ENCODE results near the gene CACNA2D3.
"Not testable (repeated sequence)": the region's sequence is repeated elsewhere in the genome, so short reads cannot be mapped to it uniquely, and the experiment has no call there.

CACNA2D3 gene

DNA sequence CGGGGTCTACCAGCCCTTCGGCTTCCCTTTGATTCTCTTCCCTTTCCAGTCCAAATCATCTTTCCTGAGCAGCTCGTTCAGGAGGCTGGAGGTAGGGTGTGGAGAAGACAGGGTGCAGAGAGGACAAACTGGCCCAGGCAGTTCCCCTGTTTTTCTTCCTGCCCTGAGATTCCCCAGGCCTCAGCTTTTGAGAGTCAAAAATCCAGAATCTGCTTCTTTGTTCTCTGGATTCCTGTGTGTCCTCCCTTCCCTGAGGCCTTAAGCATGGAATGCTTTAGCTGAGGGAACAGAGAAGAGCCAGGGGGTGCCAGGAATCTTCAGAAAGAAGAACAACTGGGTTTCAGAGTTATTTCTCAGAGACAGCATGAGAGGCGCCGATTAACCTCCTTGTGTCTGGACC is 832.2 kb downstream of the CACNA2D3 start:
- DNase-seq, result no peak

DNA sequence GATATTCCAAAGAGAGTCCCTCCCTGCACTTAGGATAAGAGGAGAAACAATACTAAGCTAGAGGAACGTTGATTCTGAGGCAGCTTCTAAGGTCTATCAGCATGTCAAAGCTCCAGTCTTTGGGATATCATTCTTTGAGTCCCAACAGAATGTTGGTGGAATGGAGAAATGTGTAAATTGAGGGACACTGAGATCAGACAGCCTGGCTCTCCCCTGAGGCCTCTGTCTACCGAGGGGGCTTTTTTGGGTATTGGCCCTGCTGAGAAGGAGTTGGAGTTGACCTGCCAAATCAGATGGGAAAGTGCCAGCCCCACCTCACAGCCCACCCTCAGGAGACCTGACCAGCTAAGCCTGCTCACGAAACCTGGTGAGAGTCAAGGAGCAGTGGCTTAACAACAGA is 833.1 kb downstream of the CACNA2D3 start:
- no peak for DNase-seq

DNA sequence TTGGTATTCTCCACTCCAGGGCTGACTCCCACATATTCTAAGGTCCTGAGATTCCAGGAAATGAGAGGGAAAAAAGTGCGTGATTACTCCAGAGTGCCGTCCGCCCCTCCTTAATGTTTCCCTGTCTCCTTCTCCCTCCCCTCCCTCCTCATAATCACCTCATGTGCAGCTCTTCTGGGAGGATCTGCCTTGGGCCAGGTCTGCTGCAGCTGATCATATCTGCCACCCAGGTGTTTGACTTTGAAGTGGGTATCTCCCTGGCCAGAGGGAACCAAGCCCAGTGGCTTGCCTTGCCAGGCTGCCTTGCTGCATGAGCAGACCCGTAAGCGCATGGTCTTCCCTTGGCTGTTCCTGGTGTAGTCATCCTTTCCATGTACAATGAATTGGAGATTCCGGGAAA is 833.6 kb downstream of the CACNA2D3 start:
- no peak for DNase-seq

DNA sequence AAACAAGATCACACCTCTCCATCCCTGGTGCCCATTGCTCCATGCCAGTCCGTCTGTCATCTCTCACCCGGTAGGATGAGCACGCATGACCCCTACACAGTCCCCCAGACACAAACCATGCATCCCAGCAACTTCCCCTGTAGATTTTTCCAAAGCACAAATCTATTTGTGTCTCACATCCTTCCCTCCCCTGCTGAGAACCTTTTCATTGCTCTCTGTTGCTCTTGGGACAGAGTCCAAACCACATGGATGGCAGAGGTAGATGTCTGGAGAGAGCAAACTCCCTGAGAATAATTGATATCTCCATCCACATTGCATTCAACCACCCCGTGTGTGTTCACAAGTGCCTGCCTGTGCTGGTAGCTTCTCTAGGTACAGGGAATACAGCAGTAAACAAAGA is 835.4 kb downstream of the CACNA2D3 start:
- DNase-seq, result no peak

DNA sequence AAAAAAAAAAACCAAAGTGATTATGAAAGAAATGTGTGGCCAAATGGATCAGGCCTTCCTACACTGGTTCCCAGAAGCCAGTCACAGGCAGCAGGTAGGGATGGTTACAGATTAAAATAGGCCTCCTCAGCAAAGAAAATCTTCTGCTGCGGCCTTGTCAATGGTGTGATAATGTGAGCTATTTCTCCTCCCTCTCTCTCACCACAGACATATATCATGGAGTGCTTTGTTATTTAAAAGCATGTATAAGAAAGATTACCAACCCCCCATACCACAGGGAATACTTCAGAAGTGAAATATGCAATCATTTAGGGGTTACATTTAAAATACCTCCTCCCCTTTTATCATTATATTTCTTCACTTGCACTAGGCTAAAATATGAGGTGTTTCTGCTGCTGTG is 837.7 kb downstream of the CACNA2D3 start:
- no peak for DNase-seq

DNA sequence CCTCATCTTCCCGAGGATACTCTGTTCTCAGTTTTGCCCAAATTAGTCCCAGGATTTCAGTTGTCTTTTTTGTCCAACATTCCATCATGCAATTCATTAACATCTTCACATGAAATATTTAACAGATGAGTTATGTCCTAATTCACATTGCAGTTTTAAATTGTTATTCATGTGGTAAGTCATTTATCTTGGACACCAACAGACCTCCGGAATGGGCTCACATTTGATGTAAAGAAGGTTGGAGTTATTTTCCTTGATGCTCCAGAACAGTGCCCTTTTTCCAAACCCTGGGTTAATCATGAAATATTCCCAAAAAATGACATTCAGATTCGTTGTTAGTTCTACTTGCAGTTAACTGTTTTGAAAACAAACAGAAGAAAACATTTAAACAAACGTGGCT is 838.3 kb downstream of the CACNA2D3 start:
- no peak for DNase-seq

DNA sequence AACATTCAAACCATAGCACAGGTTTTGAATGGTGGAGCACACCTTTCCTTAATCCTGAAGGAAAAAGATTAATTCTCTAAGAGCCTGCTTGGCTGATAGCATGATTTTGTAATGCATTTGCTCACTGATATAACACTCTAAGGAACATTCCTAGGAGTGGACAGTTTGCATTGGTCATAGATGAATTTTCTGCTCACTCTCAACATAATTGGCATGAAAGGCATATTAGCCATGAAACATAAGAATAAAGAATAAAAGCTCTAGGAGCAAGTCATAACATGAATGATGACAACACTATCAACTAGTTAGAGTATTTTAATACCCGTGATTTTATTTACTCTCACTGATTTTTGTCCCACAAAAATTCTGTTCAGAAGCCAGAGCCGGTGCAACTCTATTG is 839.8 kb downstream of the CACNA2D3 start:
- DNase-seq, result no peak

DNA sequence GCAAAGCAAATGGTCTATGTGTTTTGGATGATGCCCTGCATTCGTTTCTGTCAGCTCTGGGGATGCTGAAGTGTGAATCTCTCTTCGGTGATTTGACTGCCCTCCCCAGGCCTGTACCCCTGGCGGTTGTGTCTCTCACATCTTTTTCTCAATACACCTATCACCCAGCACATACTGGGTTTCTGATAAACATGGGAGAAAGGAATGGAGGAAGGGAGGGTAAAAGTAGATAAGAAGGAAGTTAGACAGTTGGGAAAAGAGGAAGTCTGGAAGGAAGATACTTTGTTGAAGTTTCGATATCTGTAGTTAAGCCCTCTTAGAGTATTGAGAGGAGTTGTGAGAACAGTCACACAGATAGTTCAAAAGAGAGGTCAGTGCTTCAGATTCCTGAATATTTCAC is 841.3 kb downstream of the CACNA2D3 start:
- DNase-seq, result no peak

DNA sequence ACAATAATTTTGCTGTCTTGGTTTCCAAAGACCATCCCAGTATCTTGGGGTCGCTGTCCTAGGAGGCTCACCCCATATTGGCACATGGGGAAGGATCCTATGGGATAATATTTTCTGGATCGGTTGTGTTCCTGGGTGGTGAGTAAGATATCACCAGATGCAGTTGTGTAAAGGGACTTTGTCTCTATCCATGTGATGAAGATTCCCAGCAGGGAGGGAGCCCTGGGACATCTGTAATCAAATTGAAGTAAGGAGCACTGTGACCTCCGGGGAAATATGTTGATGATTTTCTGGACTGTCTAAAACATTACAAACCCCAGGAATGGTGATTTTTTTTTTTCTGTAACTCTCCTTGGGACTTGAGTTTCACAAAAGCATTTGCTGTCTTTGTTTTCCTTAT is 841.7 kb downstream of the CACNA2D3 start:
- no peak for DNase-seq

DNA sequence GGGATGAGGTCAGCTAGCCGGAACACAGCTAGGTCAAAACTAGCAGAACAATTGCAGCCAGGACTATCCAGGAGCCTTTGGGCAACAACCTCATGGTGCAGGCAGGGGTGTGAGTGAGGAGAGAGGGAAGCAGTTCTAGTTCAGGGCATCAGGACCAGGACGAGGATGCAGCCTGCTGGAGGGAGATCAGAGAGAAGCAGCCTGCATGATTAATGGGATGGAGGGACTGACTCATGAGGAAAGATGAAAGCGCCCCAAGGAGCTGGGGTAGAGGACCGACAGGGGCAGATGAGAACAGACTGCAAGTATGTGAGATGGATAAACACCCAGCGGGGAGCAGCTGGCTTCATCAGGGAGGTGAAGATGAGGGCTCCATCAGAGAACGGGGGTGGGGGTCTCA is 843.4 kb downstream of the CACNA2D3 start:
- no peak for DNase-seq

DNA sequence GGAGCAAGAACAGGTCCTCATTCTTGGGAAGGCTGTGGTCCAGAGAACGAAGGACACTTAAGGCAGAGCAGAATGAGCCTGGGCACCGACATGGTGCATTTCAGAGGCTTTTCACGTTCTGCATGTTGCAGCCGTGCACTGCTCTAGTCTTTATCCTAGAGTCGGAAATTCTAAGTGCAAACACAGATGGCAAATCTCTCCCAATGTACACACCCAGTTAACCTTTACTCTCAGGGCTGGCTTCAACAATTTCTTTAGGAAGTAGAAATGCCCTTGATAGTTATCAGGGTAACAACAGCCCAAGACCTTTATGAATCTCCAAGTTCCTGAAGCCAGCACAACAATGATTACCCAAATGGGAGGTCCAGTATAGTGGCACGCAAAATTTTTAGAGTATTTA is 844.6 kb downstream of the CACNA2D3 start:
- DNase-seq, result no peak

DNA sequence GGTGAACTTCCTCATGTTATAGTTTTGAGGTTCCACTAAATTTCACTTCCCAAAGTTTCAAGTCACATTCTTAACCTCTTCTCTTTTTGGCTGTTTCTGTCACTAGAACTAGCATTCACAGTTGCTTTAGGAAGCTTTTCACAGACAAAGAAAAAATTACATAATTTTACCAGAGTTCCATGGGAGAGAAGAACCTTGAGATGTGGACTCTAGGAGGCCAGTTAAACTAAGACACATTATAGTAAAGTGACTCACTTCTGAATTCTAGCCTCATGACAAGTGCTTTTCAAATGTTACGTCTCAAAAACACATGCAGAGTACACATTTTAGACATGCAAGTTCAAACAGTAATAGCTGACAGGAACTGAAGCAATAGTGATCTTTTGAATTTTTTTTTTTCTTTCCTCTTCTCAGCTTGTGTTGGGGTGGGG is 845.4 kb downstream of the CACNA2D3 start:
- no peak for DNase-seq

DNA sequence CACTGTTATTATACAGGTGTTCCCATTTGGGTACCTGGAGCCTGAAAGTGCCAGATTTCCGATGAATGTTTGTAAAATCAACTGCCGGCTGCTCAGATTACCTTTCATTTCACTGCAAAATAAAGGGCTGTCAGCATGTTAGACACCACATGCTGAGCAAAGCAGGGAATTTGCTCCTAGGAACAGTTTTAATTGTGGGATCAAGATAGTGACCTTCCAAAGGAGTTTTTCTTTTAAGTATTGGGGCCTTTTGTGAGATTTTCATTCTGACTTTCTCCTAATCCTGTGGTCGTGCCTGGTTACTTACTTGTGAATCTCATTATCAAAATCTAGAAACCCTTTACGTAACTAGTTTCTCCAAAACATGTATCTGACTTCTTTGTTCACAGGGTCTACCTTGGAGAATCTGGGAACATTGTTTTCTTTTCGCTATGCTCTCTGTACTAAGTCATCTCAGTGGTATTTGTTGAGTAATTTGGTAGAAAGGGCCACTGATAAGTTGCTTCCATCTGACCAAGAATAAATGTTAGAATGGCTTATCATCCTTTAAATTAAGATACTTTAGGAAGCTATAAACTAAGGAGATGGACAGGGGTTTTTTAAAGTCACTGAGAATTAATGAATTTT is 846.3 kb downstream of the CACNA2D3 start:
- DNase-seq, result no peak

DNA sequence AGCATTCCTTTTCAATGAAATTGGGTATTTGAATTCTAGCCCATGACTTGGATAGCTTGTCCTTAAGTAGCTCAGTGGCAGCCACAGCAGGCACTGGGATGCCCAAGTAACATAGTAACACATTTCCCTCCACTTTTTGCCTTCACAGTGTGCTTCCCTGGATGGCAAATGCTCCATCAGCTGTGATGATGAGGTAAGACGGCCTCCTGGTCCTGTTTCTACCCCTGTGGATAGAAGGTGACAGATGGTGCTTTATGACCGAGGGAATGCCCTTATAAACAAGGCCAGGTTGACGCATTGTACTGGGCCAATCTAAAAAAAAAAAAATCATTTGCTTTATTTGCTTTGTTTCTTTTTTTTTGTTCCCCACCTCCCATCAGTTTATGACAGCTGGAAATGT is 847.3 kb downstream of the CACNA2D3 start:
- peak; percentile 69 for DNase-seq

DNA sequence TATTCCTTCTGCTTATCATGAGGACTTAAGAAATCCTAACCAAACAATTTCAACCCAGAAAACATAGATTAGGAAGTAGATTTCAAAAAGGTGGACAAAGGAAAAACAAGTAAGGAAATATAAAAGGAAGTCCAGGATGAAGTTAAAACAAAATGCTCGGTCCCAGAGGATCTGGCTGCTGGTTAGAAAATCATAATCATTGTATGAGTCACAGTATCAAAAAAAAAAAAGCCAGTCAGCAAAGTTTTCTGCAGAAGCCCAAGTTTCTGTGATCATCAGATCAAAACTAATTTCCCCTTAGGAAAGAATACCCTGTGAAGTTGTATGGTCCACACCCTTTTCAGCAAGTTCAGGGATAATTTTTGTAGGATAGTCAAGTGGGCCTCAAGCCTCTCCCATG is 848.5 kb downstream of the CACNA2D3 start:
- DNase-seq, result no peak

DNA sequence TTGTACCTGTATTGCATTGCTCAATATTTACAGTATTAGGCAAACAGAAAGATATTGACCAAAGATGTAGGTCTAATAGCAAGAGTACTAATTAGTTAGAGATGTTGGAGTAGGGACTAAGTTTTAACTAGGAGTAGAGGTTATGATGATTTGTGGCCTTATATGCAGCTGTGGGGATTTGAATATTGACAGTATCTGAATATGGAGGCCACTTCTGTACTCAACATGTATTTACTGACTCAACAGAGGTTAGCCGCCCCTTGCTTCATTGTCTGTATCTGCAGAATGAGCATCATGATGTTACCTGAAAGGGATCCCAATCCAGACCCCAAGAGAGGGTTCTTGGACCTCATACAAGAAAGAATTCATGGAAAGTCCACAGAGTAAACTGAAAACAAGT is 855.1 kb downstream of the CACNA2D3 start:
- no peak for DNase-seq

DNA sequence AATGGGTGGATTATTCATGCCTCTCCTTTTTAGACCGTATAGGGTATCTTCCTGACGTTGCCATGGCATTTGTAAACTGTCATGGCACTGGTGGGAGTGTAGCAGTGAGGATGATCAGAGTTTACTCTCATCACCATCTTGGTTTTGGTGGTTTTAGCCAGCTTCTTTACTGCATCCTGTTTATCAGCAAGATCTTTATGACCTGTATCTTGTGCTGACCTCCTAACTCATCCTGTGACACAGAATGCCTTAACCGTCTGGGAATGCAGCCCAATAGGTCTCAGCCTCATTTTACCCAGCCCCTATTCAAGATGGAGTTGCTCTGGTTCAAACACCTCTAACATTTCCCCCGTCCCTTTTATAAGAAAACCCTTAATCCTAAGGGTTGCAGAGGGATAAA is 855.6 kb downstream of the CACNA2D3 start:
- DNase-seq, result not testable (repeated sequence)

DNA sequence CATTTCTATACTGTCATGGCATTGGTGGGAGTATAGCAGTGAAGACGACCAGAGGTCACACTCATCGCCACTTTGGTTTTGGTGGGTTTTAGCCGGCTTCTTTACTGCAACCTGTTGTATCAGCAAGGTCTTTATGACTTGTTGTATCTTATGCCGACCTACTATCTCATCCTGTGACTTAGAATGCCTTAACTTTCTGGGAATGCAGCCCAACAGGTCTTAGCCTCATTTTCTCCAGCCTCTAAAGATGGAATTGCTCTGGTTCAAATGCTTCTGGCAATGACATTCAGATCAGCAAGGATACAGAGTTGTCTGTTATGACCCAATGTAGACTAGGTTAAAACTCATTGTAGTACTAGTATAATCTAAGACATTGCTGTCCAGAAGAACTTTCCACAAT is 860.5 kb downstream of the CACNA2D3 start:
- DNase-seq, result no peak

DNA sequence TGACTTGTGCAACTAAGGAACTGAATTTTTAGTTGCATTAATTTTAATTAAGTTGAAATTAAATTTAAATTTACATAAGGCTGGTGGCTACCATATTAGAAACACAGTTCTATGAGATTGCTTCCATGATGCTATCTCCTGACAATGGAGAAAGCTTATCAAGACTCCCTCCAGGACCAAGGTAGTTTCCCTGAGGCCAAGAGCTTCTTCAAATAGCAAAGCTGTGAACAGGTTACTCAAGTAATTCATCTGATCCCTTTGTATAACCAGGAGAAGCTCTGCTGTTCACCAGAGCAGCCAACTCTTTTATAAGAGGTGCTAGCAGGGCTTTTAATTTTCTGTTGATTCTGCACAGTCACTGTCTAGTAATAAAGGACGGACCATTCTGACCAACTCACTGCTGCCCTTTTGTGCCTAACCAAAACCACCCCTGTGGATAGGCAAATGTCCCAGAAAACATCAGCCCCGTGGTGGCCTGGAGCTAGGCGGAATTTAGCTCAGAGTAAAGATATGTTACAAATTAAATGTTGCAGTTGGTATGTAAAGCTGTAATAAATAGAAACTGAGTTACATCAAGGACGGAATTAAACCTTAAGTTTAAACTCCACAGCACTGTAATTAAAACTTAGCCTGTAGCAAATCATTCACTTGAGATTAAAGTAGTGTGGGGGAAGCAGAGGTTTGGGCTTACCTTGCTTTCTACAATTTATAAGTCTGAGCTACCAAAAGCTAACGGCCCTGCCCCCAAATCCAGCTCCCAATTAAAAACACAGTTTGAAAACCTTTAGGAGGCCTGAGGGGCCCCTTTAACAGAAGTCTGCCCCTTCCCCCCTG is 861.1 kb downstream of the CACNA2D3 start:
- no peak for DNase-seq

DNA sequence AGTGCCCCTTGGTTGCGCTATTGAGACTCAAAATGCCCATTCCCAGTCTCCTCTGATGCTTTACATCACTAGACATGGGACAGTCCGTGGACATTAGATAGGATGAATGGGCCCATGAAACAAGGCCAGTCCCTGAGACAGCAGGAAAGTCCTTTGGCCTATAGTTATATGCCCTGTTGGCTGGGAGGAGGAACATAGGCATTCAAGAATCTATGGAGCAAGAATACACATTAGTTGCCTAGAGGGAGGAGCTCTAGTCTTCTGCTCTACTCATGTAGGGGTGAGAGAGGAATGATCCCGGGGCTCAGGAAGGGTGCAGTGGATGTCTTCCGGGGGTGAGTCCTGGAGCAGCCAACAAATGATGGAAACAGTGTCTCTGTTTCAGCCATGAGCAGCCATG is 863.5 kb downstream of the CACNA2D3 start:
- DNase-seq, result no peak

DNA sequence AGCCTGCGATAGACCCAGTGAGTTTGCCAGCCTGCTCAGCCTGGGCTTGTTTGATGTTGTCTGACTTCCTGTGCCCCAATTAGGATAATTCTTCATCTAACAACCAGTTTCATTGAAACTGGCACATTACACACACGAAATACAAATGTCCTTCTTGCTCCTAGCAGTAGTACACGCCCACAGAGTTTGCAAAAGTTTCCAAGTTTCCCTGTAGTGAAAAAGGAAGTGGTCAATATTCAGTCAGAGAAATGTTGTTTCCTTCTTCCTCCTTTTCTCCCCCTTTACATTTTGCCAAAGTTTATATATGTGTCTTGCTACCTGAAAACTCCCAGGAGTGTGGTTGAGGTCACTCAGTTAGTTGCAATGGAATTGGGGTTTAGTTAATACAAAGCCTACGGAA is 863.9 kb downstream of the CACNA2D3 start:
- DNase-seq, result no peak

DNA sequence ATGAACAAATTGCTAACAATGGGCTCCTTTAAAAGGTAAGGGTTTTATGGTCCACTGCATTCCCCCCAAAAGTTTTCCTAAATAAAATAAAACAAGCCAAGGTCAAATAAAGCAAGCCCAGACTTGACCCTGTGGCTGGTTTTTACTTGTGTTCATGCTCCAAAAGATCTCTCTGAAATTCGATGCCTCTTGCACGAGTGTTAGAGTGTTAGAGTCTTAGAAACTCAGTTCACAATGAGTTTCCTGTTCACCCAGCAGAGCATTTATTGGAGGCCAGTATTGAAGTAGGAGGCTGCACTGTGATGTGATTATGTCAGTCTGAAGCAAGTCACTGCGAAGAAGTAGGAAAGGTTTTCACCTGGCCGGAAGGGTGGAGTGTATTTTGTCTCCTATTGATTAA is 865.4 kb downstream of the CACNA2D3 start:
- no peak for DNase-seq

DNA sequence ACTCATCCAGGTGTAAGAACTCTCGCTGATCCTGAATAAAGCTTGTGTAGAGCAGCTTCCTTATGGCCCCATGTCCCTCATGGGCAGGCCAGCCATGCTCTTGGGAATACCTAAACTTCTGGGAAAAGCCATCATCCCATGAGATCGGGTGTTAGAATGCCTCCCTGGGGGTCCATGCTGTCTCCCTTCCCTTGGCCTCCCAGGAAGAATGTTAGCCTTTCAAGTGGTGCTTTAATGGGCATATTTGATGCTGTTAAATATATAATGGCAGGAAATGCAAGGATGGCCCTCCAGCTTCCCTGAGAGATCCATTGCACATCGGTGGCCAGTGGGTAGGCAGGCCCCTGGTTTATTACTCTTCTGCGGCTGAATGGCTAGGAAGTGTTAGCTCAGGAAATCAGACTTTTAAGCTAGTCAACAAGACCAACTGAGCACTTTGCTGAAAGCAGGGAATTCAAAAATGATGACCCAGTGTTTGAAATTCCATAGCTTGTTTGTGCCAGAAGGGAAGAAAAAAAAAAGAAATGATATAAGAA is 866.0 kb downstream of the CACNA2D3 start:
- DNase-seq, result no peak

DNA sequence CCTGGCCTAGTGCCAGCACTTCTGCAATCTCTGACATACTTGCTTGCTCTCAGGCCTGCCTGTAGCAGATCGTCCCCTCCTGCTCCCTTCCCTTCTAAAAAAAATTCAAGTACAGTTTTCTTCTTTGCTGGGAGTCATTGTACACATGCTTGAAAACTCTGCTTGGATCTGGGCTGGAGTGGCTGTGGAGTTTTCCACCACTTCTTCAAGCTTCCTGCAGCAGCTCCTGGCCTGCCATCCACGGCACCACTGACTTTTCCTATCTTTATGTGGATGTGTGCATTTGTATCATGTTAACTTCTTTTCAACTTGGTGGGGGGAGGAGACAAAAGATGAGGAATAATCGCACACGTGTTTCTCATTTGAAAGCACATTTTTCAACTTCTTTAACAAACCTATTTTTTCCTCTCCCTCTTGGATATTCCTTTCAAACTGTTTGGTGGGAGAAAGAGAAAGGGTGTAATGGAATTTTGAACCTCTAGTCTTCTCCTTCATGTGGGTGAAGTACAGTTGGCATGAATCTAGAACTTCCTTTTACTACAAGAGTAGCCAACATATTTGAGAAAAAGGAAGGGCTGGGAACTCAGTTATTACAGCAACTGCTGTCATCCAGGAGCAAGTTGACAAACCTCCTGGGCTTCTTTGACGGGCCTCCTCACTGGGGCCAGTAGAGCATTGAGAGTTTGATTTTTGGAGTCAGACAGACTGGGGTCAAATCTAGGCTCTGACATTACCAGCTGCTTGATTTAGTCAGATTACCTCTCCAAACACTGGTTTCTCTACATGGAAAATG is 866.7 kb downstream of the CACNA2D3 start:
- DNase-seq, result peak; percentile 33
